Activated CD8-positive, alpha-beta memory T cell treated with anti-CD3 and anti-CD28 coated beads for 36 hours (primary cell): ENCODE data around the gene KIAA1958. TPM values are rescaled to one million over a fixed set of nuclear protein-coding genes. Genes with fewer than 3 reads are reported as not detected.

Experiments
- CTCF ChIA-PET: fragments of 350-600 bp; sonication (Branson Sonifier 250); formaldehyde crosslinking; loops from one replicate; lab custom pipeline; 2021; ENCODE audit warnings: antibody characterized with exemption; lab: Charles Lee
- POLR2A ChIA-PET: fragments of 350-600 bp; sonication (Branson Sonifier 250); formaldehyde crosslinking; loops from one replicate; lab custom pipeline; 2021; ENCODE audit warnings: antibody characterized with exemption; lab: Charles Lee
- total RNA-seq, 2 experiments: library from RNA; stranded (reverse); gene quantifications; one replicate each; pipeline ENCODE4 v1.2.3, GENCODE V29; 2021

Gene KIAA1958
- total RNA-seq, 2 experiments from 2014 or later, result 7.8 to 8.2 TPM

DNA sequence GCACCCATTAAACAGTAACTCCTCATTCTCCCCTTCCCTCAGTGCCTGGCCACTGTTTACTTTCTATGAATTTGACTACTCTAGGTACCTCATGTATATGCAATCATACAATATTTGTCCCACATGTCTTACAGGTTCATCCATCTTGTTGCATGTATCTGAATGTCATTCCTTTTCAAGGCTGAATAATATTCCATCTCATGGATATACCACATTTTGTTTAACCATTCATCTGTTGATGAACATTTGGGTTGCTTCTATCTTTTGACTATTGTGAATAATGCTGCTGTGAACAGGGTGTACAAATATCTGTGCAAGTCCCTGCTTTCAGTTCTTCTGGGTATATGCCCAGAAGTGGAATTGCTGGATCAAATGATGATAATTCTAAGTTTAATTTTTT lies 190.4 kb downstream of the KIAA1958 start:
- POLR2A ChIA-PET, result no interaction called here

DNA sequence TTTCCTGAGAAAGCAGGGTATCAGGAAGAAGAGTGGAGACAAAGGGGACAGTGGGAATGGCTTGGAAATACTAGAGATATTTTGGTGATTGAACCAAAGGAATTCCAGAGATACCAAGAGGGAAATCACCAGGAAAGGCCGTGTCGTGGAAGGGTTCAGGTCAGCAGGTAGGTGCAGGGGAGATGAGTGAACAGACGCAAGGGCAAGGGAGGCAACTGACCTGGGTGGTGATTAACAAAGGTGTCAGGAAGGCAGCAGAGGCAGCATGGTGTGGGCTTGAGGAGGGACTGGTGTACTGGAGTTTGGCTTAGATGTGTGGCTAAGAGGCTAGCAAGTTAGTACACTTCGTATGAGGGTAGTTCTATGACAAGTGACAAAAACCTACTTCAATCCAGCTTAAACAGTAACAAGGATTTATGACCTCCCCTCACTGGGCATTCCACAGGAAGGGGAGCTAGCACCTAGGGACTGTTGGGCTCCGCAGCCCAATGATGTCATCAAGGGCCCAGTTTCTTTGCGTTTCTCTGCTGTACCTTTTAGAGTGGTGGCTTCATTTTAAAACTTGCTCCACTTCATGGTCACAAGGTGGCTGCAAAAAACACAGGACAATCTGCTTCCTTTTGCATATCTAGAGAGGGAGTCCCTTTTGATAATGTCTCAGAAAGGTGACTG lies 194.2 kb downstream of the KIAA1958 start:
- CTCF ChIA-PET, result no interaction called here
- POLR2A ChIA-PET, result no interaction called here

More for the DNA sequence above, 190.4 kb downstream of the KIAA1958 start:
- CTCF ChIA-PET, result no interaction called here

DNA sequence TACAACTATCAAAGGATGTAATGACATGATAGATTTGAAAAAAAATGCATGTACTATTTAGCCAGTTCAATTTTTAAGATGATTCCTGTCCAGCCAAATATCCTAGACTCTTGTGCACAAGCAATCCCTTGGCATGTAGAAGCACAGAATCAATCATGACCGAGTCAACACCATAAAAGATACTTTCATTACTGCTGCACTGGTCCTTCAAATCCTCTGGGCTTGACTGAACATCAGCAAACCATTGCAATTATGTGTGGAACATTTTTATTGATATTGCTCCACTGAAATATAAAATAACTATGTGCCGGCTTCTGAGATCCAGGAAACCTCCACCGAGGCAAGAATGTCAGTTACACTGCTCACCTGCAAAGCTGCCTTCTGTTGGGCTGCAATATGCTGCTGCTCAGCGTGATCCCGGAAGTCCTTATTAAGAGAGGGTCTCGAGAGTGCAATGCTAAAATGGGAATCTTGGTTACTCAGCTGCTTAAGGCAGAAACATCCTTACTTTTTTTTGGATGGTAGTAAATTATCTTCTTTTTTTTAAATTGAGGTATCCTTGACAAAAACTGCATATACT lies 202.6 kb downstream of the KIAA1958 start:
- ChIA-PET POLR2A (no interaction called here), CTCF (no interaction called here)

DNA sequence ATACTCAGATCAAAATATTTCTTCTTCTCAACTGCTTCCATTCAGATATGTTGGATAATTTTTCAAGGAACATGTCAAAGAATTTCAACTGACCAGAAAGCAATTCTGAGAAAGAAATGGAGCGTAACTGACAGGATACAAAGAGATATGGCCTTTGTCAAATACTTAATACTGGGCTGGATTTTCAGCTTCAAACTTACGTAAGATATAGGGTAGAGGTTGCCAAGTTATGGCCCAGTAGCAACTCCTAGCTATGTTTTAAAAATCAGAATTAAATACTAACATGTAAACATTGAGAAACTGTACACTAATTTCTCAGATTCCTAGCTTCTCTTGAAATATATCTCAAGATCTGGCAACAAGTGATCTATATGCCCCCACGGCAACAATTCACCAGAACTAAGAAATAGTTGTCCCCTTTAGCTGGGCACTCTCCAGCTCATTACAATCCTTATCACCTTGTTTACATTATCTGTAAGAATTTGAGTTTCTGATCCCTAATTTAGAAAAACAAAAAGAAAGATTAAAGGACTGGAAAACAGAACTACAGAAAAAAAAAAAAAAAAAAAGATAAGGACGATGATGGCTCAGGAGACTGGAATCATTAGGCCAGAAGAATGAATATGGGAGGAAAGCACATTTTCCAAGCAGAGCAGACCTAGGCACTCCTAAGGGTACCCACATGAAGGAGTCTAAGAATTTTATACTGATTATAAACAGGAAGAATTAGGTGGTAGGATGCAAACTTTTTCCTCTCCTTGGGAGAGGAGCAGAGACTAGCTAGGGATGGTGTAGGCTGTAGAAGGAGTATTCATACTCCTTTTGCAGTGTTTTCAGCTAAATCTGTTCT lies 208.3 kb downstream of the KIAA1958 start:
- ChIA-PET POLR2A (no interaction called here), CTCF (interaction anchor here (0.7 kb wide), 1 partner anchor 352 kb away, joined by 4 read pairs; no protein-coding TSS in a partner anchor)

DNA sequence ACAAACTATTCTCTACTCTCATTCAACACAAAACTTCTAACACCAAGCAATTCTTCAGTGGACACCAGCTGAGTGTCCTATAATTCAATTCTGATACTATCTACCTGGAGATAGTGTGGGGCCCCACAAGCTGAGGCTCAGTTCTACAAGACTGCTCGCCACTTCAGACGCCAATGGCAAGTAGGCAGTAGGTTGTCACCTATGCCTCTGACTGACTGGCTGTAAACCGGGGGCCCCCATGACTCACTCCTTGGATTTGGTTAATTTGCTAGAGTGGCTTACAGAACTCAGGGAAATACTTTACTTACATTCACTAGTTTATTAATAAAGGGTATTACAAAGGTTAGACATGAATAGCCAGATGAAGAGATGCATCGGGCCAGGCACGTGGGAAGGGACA lies 209.8 kb downstream of the KIAA1958 start:
- CTCF ChIA-PET, result interaction anchor here (0.6 kb wide), 1 partner anchor 536 kb away, joined by 4 read pairs; no protein-coding TSS in a partner anchor
- POLR2A ChIA-PET, result no interaction called here

DNA sequence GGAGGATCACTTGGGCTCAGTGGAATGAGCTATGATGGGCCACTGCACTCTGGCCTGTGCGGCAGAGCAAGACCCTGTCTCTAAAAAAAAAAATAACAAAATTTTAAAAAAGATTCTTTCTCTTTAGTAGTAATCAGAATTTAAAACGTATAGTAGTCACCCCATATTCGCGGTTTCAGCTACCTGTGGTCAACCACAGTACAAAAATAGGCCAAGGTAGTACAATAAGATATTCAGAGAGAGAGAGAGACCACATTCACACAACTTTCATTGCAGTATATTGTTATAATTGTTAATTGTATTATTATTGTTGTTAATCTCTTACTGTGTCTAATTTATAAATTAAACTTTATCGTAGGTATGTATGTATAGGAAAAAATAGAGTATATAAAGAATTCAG lies 212.6 kb downstream of the KIAA1958 start:
- POLR2A ChIA-PET, result no interaction called here
- CTCF ChIA-PET, result no interaction called here

DNA sequence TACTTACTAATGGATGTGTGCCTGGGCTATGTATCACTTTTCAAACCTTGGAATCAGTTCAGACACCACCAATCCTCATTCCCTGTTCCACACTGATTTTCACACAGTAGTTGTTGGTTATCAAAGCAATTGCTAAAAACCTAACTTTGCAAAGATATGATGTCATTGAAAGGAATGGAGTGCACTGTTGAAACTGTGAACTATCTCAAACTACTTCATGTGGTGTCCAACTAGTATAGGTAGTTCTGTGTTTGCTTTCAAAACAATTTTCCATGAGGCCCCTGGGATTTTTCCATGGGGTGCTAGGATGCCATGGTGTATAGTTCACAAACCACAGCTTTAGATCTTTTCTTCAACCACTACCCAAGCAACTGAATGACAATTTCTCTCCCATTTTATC lies 213.5 kb downstream of the KIAA1958 start:
- ChIA-PET CTCF (no interaction called here), POLR2A (no interaction called here)

DNA sequence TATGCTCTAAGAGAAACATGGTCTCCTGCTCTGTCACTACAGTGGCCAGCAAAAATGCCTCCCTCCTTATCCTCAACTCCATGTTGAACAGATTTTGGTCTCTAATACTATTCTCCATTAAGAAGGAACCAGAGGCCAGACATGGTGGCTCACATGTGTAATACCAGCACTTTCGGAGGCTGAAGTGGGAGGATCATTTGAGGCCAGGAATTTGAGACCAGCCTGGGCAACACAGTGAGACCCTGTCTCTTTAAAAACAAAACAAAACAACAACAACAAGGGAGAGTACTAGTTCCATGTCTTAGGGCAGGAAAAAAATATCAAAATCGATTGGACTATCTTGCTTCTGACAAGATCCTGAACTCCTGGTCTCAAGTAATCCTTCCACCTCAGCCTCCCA lies 216.7 kb downstream of the KIAA1958 start:
- ChIA-PET POLR2A (no interaction called here), CTCF (no interaction called here)

DNA sequence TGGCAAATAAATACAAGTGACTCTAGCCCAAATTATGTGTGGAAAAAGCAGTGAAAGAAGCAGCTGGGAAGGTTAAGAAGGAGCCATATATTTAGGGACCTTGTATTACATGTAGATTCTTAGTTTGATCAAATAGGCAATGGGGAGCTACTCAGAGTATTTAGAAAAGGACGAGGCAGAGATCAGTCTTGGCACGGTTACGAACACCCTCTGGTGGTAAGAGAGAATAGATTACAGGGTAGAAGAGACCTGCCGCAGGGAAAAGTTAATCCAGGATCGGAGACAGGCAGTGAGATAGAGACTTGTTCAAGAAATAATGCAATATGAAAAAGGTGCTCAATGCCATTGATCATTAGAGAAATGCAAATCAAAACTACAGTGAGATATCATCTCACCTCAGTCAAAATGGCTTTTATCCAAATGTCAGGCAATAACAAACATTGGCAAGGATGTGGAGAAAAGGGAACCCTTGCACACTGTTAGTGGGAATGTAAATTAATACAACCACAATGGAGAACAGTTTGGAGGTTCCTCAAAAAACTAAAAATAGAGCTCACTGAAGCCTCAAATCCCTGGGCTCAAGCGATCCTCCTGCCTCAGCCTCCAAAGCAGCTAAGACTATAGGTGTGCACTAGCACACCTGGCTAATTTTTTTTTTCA lies 219.3 kb downstream of the KIAA1958 start:
- POLR2A ChIA-PET, result no interaction called here
- CTCF ChIA-PET, result no interaction called here

DNA sequence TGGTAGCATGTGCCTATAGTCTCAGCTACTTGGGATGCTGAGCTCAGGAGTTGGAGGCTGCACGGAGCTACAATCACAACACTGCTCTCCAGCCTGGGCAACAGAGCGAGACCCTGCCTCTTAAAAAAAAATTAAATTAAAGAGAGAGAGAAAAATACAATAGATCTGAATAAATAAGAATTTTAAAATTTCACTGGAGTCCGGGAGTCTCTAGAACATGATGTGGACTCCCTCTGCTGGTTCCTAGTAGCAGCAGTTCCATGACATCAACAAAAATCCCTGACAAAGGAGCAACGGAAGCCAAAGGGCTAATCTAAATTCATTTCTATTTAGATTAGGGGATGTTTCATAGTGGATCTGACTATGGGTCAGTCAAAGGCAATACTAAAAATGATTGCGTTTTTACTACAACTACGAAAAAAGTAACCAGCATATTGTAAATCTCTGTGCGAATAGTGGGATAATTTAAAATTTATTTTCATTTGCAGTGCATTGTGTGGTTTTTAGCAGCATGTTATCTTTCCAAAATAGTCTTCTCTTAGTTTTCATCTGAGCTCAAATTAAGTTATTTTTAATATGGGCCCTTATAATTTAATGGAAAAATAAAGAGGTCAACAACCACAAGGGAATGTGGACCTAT lies 224.5 kb downstream of the KIAA1958 start:
- ChIA-PET POLR2A (no interaction called here), CTCF (no interaction called here)

DNA sequence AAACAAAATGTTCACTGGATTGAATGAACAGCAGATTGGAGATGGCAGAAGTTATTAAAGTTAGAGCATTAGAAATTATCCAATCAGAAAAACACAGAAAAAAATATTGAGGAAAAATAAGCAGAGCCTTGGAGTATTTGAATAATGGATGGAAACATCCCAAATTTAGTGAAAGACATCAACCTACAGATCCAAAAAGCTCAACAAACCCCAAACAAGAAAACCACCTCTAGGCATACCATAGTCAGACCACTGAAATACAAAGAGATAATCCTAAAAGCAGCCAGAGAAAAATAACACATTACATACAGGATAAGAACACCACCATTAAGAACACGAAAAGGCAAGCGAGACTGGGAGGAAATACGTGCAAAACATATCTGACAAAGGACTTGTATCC lies 226.1 kb downstream of the KIAA1958 start:
- POLR2A ChIA-PET, result interaction anchor here (0.5 kb wide), 1 partner anchor 226 kb away, joined by 3 read pairs; no protein-coding TSS in a partner anchor
- CTCF ChIA-PET, result no interaction called here

DNA sequence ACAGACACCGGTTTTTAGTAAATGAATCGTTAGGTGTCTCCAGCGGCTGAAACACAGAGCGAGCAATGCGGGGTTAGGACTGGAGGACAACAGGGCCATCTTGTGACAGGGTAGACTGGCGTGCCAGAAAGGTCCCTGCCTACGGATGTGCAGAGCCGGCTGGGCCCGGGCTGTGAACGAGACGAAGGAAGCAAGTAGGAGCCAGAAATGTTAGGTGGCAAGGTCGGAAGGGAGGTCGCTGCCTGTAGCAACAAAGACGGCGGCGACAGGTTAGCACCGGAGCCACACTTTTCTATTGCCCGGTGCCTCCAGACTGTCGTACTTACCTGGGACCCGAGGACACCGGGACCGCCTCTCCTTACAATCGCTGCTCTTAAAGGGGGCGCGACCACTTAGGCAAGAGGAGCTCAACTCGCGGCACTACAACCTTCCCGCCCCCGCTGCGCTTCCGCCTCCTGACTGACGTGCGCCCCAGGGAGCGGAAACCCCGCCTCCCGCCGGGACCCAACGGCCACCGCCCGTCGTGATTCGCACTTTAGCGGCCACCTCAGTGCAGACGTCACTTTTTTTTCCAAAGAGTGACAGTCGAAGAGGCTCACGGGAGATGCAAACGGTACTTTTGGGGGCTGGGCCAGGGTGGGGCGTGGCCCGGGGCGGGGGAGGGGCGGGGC lies 231.2 kb downstream of the KIAA1958 start, which contains the start of gene INIP:
Gene INIP, minus strand, starts transcription at position 457 of the 671 bp plus-strand sequence. CDS start 1,632 bp downstream, outside the sequence.
- ChIA-PET CTCF (interaction anchor here (0.6 to 1.7 kb wide), 5 partner anchors 33 to 231 kb away, joined by 3 to 7 read pairs (median 4); partner anchors contain the start of genes KIAA1958 and SNX30), POLR2A (interaction anchor here (0.6 to 2.2 kb wide), 5 partner anchors 32 to 1087 kb away, joined by 3 to 6 read pairs (median 5); partner anchors contain the start of genes DNAJC25, PTBP3 and SNX30)

Other genes with a start within 250 kb of the KIAA1958 start
- gene PTBP3, start 153.2 kb upstream of the KIAA1958 start, total RNA-seq, result 100 to 1,000 TPM; 118 to 119 TPM
- 10 to 100 TPM; 15.8 to 16.6 TPM for gene HSDL2, start 106.7 kb upstream of the KIAA1958 start, total RNA-seq
- gene INIP, start 231.3 kb downstream of the KIAA1958 start, total RNA-seq, result 10 to 100 TPM; 35.3 to 37.5 TPM